ENCODE data around the gene LLGL2.

The LLGL2 gene

DNA sequence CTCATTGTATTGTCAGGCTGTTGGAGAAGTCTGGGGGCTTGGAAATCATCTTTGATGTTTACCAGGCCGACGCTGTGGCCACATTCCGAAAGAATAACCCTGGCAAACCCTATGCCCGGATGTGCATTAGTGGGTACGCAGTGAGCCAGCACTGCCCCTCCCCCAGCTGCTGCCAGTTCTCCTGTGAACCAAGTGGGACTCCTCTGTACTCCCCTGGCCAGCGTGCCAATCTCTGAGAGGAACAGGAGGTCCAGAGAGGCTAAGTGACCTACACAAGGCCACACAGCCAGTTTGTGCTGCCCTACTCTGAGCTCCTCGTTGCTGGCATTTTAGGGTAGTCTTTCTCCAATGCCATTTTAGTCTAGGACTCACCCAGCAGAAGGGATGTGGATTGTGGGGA lies 1.9 kb upstream of the LLGL2 start:
- no peak for DNase-seq

DNA sequence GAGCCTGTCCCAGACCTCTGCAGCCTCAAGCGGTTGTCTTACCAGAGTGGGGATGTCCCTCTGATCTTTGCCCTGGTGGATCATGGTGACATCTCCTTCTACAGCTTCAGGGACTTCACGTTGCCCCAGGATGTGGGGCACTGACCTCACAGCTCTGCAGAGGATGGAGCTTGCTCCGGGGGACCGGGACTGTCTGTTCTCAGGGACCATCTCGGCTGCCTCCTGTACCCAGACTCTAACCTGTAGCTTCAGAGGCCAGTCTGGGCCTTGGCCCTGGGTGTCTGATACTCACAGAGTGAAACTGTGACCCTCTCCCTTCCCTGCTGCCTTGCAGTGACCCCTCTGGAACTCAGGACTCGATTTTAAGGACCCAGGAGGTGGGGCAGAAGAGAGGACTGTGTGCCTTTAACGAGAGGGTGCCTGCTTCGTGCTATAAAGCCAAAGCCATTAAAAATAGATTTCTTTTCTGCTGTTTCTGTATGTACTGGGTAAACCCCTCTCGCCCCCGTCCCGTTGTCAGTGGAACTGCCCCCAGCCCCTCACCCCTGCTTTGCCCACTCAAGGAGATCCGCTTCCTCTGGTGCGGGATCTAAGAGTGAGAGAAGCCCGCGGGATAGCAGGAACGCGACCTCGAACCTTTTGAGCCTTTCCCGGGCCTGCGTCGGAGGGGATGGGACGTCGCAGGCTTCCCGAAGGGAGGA lies 1.1 kb upstream of the LLGL2 start:
- no peak for DNase-seq

DNA sequence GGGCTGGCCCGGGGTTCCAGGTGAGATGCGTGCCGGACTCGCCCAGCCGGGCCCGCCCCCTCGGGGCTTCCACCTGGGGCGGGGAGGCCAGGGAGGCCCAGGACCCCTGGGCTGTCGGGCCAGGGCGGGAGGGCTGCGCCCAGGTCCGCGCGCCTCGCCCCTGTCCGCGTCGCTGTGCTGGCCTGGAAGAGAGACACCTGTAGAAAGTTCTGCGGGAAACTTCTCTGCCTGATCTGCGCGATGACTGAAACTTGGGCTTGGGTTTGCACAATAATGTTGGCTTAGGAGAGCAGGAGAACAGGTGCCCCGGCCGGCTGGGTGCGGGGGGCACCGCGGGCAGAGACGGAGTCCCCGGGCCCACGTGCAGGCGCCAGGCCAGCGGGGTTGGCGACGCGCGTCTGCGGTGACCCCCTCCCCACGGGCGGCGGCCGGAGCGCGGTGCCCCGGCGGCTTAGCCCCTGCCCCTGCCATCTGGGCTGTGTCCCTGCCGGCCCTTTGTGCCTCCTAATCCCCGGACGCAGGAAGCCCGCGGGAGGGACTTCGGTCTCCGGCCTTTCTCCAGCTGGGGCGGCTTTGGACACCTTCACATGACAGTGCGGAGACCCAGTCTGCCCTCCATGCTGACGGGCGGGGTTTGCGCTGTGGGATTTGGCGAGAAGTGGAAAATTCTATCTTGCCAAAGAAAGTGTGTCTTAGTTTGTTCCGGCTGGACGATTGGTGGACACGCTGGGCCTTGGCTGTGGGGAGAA lies 483 bp downstream of the LLGL2 start:
- DNase-seq = peak in 1 of 5 experiments; percentile 16

DNA sequence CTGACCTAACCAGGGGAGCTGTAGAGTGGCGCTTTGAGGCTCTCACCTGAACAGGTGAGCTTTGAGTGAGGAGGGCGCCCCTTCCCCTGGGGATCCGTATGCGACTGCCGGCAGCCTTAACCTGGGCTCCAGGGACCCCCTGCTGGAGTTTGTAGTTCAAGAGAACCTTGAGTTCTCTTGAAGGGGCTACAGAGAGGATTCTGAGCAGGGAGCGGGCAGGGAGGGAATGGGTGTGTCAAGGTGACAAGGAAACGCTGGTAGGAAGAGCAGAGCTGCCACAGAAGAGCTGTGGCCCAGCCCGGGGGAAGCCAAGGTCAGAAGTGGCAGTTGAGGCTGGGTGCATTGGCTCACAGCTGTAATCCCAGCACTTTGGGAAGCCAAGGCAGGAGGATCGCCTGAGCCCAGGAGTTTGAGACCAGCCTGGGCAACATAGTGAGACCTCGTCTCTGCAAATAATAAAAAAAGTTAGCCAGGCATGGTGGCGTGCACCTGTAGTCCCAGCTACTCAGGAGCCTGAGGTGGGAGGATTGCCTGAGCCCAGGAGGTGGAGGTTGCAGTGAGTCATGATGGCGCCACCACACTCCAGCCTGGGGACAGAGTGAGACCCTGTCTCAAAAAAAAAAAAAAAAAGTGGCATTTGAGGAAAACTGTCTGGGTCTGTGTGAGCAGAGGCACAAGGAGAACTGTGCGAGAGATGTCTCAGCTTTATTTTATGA lies 1.2 kb downstream of the LLGL2 start:
- DNase-seq = no peak

DNA sequence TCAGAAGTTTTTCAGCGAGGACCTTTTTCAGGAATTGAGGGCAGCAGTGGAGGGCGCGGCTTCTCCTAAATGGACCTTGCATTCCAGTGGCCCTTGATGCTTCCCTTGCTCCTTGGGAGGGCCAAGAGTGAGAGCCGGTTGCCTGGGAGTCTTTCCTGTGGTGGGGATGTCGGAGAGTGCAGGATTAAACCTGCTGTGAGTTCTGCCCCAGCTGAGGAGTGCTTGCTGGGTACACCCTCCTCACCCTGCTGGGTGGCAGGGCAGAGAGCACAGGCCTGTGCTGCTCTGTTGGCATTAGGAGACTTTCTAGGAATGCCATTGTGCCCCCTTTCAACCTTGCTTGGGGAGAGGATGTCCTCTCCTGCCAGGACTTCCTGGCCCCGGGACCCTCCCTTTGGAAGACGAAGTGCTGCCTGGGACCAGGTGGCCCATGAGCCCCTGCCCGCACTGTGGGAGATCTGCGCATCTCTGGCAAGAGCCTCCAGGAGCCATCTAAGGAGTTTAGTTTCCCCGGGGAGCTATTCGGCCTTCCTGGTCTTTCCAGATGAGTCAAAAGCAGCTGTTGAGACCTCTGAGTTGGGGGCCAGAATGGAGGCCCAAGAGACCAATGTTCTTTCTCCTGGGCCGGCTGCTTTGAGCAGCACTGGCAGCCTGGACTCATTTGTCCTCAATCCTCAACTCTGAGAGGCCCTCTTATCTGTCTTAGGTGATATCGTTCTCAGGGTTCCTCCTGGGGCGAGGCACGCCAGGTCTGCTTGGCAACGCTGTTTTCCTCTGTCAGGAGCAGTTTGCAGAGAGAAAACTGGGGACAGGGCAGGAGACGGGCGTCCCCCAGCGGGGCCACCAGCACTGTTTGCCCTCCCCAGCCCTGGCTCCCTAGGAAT lies 5.6 kb downstream of the LLGL2 start:
- no peak for DNase-seq

DNA sequence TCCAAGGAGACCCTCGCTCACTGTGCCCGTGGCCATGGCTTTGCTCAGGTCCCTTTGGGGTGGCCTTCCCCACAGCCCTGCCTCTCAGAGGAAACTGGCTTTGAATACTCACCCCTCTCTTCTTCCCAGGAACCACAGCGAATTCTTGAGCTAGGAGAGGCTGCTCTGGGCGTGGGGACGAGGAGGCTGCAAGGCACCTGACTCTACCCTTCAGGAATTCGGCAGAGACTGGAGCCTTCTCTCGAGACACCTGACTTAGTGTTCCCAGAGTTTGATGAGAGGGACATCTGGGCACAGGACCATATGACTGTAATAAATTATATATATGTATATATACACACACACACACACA lies 6.2 kb downstream of the LLGL2 start:
- DNase-seq = no peak

DNA sequence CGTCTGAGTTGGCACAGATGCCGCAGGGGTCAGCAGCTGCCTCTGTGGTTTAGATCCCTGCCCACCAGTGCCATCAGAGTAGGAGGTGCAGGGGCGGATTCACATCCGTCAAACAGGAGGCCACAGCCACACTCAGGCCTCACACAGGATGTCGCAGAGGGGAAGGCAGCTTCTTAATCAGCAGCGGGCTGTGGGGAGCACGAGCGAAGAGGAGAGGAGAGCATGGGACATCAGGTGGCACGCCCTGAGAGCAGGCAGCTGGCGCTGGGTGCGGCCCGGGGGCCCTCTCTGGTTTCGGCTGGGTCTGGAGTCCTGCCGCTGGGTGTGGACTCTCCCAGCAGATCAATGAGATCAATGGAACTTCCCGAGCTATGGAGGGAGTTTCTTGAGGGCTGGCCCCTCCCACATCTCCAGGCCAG lies 9.6 kb downstream of the LLGL2 start:
- peak in 4 of 5 experiments; percentile 19 to 94 (median 47) for DNase-seq

DNA sequence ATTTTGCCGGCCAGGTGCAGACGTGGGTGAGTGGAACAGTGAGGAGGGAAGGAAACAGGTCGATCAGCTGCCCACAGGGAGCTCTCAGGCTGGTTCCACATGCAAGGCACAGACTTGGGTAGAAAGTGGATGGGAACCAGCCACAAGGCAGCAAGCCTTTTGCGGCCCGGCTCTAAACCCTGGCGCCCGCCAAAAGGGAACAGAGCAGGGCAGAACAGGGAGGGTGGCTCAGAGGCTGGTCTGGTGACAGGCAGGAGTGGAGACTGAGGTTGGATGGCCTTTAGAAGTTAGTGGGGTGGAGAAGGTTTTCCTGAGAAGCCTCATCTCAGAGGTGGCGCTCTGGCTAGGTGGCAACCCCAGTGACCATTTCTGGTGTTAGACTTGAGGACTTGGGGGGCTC lies 10.4 kb downstream of the LLGL2 start:
- DNase-seq = no peak

DNA sequence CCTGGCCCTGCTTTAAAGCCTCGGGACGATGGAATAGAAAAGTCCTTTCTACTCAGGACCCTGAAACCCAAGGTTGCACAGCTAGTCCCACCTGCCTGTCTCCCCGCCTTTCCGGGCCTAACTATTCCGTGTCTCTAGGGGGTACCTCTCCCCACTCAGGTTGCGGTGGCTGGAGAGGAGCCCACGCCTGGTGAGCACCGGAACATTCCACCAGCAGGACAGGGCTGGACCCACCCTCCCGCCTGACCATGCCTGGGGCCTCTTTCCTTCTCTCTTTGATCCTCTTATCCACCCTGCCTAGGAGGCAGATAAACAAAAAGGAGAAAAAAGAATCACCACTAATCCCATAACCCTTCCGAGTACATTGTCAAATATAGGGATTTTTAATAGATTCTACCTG lies 10.9 kb downstream of the LLGL2 start:
- no peak for DNase-seq

DNA sequence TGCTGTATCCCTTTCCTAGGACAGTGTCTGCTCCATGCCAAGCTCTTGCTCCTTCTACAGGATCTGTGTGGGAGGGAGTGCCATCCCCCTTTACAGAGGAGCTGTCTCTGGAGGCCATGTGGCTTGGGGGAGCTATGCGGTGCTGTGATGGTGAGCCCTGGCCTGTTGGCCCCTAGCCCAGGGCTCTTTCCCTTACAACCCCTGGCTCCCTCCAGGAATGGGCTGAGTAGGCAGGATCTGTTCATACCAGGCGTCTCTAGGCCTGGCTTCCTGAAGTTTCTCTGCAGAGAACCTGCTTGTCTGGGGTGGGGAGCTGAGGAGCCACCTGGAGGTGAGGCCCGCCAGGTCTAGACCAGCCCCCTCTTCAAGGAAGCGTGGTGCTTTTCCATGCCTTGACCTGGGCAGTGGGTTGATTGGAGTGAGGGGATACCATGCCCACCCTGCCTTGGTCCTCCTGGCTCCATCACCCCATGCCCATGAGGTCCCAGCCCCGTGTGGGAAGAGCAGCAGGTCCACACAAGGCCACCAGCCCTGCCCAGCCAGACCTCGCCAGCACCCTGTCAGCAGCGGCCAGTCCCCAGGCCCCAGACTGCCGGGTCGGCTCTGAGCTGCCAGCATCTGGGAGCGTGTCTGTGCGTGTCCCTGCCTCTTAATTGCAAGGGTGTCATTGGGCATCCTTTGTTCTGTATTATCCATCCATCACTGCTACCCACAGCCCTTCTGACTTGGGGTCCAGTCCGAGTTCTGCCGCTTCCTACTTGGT lies 14.7 kb downstream of the LLGL2 start:
- DNase-seq = no peak

DNA sequence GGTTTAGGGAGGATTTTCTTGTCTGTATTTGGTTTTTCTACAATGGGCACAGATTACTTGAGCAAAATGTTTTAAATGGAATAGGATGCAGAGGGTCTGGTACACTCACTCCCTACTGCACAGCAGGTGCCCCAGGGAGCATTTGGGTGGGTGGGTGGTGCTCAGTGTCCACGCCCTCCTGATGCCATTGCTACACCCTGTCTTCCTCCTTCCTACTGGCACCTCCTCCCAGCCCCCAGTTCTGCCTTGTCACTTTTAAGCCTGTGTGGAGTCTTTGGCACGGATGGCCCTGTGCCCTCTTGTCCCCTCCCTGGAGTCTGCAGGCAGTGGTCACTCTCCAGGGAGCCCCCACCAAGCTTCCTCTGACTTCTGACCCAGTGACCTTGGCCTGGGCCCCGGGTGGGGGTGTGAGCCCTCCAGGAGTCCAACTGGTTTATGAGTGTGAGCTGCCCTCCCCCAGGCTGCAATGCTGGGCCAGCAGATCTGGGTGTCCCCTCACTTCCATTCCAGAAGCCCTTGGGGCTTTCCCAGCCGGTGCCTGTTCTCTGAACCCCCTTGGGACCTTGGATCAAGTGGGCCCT lies 15.5 kb downstream of the LLGL2 start:
- DNase-seq = no peak

DNA sequence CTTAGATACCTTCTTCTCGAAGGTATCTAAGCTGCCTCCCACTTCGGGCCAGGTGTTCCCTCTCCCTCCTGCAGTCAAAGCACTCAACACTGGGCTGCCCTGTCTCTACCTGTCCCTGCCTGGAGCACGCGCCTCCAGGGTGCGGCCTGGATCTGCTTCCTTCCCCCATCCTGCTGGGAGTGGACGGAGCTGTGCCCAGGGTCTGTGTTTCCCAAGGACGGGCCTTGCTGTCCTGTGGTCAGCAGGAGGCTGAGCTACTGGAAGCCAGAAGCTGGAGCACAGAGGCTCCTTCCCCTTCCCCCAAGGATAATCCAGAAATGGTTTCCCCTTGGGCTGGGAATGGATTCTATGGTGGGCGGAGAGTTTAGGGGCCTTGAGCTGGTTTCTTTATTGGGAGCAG lies 16.7 kb downstream of the LLGL2 start:
- DNase-seq = no peak

DNA sequence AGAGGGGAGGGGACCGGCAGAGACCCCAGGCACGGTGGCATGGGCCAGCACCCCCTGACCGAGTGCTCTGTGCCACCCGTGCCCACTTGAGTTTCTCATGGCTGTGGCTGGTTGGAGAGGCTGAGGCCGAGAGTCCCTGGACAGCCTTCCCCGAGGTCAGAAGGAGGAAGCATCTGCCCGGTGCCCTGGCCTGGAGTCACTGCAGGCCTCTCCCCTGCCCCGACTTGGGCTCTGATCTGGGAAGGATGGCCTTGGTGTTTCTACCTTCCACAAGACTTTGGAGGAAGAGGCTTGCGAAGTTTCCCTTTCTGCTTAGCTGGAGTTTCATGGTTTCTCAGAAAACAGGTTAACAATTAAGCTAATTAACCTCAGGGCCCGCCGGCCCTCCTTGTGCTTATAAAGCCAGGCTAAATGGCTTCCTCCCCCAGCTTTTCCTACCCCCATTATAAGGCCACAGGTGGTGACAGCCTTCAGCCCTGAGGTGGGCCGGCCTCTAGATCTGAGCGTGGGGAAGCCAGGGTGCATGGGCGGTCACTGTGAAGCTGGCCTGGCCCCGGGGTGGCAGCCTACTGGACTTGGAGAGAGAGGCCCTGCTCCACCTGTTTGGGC lies 17.3 kb downstream of the LLGL2 start:
- DNase-seq = no peak

DNA sequence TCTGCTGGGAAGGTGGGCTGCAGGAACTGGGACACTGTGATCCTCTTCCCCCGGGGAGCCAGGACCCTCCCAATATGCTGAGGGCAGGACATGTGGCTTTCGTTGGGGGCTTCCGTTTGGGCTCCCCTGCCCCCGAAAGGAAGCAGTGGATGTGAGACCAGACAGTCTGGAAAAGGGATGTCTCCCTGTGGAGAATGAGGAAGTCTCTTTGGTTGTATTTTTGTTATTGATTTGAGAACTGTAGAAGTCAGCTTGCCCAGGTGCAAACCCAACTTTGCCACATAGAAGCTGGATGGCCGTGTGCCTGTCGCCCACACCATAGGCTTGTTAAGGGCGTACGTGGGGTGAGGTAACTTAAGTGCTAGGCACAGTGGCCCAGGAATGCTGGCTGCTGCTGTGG lies 18.8 kb downstream of the LLGL2 start:
- no peak for DNase-seq

DNA sequence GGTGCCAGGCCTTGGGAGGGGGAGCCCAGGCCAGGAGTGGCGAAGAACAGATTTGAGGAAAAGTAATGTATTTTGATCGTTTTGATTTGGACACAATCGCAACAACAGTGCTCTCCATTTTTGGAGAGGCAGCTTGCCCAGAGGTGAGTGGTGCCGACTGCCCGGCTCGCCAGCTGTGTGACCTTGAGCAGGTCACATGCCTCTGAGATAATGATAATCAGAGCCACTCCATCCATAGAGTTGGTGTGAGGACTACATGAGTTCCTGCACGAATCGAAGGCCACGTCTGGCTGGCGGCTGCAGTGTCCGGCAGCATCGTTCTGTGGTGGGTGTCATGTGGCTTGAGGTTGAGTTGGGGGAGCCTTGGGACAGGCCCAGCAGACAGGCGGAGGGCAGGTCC lies 20.7 kb downstream of the LLGL2 start:
- DNase-seq = no peak

DNA sequence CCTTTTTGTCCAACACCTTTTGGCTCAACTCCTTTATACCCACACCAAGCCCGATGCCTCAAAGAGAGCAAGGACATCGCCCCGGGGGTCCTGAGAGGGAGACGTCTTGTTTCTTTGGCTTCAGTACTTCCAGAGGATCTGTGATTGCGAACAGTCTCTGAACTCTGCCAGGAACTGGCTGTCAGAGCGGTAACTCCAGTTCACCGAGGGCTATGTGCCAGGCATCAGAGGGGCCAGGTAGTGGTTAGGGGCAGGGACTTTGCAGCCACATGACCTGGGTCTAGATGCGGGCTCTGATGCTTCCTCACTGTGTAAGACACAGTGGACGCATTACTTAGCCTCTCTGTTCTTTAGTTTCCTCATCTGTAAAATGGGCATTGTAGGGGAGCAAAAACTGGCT lies 21.6 kb downstream of the LLGL2 start:
- DNase-seq = no peak

DNA sequence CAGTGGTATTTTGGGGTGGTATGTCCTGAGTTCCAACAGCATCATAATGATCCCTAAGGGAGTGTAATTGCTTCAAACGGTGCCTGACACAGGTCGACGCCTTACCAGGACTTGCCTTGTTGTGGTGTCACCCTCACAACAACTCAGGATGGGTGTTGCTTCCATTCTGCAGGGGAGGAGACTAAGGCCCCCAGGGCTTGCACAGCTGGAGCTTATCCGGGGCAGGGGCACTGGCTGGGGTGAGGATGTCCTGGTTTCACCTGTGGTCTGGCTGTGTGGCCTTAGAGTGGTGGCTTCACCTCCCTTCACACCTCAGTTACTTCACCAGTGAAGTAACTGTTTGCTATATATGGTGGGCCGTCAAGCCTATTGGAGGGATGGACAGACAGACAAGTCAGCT lies 23.3 kb downstream of the LLGL2 start:
- DNase-seq = no peak

DNA sequence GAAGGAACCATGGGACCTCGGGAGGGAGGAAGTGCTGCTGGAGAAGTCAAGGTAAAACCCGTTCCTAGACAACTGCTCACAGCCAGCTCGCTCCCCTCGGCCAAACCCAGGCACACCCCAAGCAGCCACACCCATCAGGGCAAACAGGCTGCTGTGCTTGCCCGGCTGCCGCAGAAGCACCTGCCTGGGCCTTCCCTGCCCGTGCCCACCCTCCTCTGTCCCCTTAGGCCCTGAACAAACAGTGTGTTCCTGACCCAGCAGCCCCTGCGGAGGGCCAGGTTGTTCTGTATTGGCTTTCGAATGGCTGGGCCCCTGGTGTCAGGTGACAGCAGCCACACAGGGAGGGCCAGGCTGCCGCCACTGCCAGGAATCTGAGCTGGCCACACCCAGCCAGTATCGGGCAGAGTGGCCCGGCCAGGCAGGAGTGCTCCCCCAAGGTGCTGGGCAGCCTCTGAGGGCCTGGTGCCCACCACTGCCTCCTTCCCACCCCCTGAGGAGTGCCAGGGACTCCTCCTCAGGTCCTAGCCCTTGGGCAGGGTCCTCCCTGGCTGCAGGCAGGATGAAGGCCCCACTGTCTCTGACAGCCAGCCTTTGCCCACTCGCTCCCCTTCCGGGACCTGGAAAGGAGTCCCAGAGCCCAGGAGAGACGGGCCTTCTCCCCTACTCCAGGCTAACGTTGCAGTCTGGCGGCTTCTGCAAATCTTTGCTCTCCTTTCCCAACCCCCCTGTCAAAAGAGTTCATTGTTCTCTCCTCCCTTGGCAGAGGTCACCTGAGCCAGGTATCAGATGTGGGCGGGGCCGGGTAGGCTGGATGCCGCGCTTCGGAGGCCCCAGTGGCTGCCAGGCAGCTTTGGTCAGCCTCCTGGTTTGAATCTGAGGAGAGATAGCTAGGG lies 24.0 kb downstream of the LLGL2 start:
- no peak for DNase-seq

DNA sequence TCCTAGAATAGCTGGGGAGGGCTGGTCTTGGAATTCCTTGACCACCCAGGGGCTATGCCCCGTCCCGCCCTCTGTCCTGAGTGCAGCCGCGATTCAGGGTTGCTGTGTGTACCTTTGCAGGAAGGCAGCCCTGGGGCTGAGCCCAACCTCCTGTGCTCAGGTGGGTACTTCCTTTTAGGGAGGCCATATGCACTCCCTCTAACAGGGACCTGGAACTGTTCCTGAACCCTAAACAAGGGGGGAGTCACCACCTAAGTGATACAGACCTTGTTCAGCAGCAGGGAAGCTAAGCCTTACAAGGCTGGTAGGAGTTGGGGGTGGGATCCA lies 24.6 kb downstream of the LLGL2 start:
- DNase-seq = no peak

DNA sequence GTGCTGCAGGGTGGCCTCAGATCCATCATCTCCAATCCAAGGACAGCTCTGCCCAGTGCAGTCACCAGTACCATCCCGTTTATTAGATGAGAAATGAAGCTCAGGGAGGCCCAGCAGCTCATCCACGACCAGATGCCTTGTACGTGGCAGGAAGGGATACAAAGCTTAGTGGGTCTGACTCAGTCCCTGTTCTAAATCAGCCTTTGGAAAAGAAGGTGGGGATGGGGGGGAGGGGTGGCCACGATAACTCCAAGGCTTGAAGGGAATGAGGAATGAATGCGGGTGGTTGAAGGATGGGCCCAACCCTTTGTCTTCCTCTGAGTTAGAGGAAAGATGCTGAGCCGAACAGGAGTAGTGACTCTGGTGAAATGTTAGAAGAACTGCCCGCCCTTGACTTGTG lies 25.8 kb downstream of the LLGL2 start:
- DNase-seq = no peak

All from T-helper 2 cell (primary cell).